ENCODE measurements around the gene TEAD4. TPM values are rescaled to one million over a fixed set of nuclear protein-coding genes. Genes with fewer than 3 reads are reported as not detected.

TEAD4 gene
- total RNA-seq, 2 donors from 2014 or later = 10.7 to 15.8 TPM

DNA sequence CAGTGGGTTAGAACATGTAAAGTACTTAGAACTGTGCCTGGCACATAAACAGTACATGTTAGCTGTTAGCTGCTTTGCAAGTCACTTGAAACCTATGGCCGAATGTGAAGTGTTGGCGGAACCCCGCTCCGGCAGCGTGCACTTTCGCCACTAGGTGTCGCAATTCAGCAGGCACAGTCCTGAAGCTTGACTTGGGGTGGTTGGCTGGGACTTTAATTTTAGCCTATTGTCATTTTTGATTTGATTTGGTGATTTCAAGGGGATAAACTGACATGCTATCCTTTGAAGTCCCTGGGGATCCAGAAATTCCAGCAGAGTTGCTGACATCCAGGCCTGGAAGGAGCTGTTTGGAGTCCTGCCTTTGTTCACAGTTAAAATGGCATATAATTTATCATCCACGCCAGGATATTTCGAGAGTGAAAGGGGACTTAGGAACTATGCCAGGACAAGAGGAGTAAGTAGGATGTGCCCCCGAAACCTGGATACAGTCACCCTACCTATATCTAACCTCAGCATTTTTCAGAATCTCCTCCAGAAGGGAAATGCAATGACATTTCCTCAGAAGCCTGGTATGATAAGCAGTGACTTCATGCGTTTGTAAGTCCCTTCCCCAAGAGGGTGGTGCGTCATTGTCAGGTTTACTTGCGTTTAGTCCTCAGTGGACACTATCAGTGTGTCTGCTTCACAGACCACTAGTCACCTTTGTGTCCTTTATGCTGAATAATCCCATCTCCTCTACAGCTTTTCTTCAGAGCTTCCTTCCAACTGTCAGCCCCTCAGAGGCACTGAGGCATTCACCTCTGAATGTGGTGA is 114.4 kb downstream of the TEAD4 start:
- Histone ChIP-seq H3K27me3 (no peaks in the 10 kb centered on the region), H3K27ac (no peak overlapping the region), H3K9ac (ENCODE audit: low read depth in 2 of 2, low read length in 2 of 2) (no peak overlapping the region), H3K4me3 (no peak overlapping the region), H3K4me1 (no peaks in the 10 kb centered on the region), H3K9me3 (no peaks in the 10 kb centered on the region), H3K36me3 (no peaks in the 10 kb centered on the region)
- peak; percentile 87 for DNase-seq
- intact Hi-C loops (cut with DNase I) = loop anchor here (5.0 kb wide), 2 partner anchors 129 to 204 kb away; no protein-coding TSS in a partner anchor
- TF ChIP-seq, protein P1, sequence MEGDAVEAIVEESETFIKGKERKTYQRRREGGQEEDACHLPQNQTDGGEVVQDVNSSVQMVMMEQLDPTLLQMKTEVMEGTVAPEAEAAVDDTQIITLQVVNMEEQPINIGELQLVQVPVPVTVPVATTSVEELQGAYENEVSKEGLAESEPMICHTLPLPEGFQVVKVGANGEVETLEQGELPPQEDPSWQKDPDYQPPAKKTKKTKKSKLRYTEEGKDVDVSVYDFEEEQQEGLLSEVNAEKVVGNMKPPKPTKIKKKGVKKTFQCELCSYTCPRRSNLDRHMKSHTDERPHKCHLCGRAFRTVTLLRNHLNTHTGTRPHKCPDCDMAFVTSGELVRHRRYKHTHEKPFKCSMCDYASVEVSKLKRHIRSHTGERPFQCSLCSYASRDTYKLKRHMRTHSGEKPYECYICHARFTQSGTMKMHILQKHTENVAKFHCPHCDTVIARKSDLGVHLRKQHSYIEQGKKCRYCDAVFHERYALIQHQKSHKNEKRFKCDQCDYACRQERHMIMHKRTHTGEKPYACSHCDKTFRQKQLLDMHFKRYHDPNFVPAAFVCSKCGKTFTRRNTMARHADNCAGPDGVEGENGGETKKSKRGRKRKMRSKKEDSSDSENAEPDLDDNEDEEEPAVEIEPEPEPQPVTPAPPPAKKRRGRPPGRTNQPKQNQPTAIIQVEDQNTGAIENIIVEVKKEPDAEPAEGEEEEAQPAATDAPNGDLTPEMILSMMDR (IDR thresholded peaks at IDR 0.05) = peak; percentile 99

DNA sequence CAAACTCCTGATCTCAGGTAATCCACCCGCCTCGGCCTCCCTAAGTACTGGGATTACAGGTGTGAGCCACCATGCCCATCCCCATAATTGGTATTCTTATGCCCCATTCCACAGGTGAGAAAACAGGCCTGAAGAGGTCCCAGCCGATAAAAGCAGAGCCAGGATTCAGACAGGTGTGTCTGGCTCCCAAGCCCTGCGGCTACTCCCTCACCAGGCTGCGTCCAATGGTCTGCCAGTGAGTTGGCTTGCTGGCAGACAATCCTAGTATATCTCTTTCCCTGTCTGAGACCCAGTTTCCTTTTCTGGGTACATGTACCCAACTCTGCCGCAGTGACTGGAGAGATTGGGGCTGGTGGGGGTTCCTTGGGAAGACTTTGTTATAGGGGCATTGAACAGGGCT is 116.1 kb downstream of the TEAD4 start:
- TF ChIP-seq, protein P1 (IDR thresholded peaks at IDR 0.05) = no peak
- no peak overlapping the region for H3K27ac ChIP-seq

DNA sequence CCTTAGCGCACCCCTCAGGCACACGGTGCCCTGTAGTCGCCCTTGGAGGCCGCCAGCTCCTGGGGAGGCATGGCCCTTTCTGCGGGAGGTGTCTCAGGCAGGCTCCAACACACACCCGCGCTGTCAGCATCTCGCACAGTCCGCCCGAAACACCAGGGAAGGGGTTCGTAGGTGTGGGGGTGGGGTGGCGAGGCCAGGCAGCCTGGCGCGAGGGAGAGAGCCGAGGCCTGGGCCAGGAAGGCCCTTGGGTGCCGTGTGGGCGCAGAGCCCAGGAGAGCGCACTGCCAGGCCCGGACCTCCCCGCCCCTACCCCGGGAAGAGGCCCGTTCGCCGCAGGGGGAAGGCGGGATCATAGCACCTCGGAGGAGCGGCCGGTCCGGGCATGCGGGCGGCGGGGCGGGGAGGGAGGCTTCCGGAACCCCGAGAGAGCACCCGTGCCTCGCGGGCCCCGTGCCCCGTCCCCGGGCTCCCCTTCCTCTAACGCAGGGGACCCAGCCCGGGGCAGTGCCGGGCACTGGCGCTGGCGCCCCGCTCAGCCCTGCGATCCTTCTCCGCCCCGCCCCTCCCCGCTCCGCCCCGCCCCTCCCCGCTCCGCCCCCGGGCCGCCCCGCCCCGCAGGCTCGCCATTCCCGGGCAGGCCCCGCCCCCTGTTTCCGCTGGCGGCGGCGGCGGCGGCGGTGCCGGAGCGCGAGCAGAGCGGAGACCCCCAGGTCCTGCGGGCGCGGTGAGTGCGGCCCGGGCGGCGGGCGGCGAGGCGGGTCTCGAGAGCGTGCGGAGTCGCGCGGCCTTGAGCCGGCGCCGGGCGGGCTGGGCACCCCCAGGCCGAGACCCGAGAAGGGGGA is 117.8 kb downstream of the TEAD4 start, which contains the start of gene TSPAN9:
TSS of gene TSPAN9 (plus strand) at position 650 of the 842 bp plus-strand sequence. CDS start 123,815 bp downstream, outside the sequence.
- H3K27ac ChIP-seq = peak within 1 kb of the TSS; percentile 52
- H3K9ac ChIP-seq (ENCODE audit: low read depth in 2 of 2, low read length in 2 of 2) = peak within 1 kb of the TSS; percentile 58 to 83
- intact Hi-C loops (cut with DNase I) = no loop called here
- TF ChIP-seq, protein P1 (IDR thresholded peaks at IDR 0.05) = no peak
- no peaks in the 10 kb centered on the region for H3K36me3 ChIP-seq
- no peaks in the 10 kb centered on the region for H3K4me1 ChIP-seq
- H3K4me3 ChIP-seq = peak within 1 kb of the TSS; percentile 67
- no peaks in the 10 kb centered on the region for H3K9me3 ChIP-seq
- DNase-seq = peak; percentile 64
- H3K27me3 ChIP-seq = no peaks in the 10 kb centered on the region

More for the DNA sequence above, 116.1 kb downstream of the TEAD4 start:
- no peak for DNase-seq
- H3K4me1 ChIP-seq = no peaks in the 10 kb centered on the region
- intact Hi-C loops (cut with DNase I) = no loop called here
- no peaks in the 10 kb centered on the region for H3K9me3 ChIP-seq
- H3K4me3 ChIP-seq = no peak overlapping the region
- H3K9ac ChIP-seq (ENCODE audit: low read depth in 2 of 2, low read length in 2 of 2) = no peak overlapping the region
- H3K36me3 ChIP-seq = no peaks in the 10 kb centered on the region
- no peaks in the 10 kb centered on the region for H3K27me3 ChIP-seq

DNA sequence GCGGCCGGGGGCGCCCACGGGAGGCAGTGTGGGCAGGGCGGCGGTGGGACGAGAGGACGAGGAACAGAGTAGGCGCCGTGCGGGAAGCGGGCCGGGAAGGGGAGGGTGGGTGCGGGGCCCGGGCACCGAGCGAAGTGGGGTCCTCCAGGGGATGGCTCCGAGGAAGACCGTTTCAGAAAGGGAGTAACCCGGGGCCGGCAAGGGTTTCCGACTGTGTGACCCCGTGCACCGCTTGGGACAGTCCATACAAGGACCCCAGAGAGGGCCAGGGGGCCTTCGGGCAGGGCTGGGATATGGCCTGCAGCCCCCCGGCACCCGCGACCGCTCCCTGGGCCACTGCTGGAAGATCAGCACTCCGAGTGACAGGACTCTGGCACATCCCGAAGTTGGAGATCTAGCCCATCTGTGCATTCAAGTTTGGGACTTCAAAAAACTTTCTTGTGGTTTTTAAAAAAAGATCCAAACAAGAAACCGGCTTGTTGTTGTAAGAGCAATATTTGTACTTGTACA is 118.4 kb downstream of the TEAD4 start:
- Histone ChIP-seq H3K9me3 (no peaks in the 10 kb centered on the region), H3K36me3 (no peaks in the 10 kb centered on the region), H3K27ac (peak overlapping the region; percentile 52), H3K4me3 (peak overlapping the region; percentile 67), H3K9ac (ENCODE audit: low read depth in 2 of 2, low read length in 2 of 2) (peak overlapping the region; percentile 58 to 73), H3K27me3 (no peaks in the 10 kb centered on the region), H3K4me1 (no peaks in the 10 kb centered on the region)
- TF ChIP-seq, protein P1 (IDR thresholded peaks at IDR 0.05) = no peak
- intact Hi-C loops (cut with DNase I) = no loop called here
- peak; percentile 40 for DNase-seq

DNA sequence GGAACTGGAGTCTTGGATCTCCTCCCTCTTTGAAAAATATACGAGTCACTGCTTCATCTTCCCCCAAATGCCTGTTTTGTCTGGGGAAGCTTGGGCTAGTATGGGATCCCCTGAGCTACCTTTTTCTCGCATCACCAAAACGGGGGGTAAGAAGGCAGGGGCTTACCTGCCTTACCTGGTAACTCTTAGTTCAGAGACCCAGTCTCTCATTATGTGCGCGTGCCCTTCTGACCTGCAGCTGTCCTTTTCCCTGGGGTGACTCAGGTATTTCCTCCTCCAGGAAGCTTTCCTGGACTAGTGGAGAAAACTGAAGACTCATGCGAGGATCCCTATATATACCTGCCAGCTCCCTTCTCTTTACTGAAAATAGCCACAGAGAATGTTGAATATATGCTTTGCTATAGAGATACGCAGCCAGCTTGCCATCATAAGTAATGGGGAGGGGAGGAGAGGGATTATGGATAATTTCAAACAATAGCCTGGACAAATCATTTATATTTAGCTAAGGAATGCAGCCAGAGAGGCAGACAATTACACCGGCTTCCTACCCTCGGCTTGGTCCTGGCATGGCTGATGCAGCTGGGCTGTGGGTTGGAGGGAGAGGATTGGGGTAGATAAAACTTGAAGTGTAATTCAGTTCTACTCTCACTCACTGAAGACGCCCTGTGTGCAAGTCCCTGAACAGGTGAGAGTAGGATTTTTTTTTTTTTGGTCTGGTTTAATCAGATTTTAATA is 119.1 kb downstream of the TEAD4 start:
- intact Hi-C loops (cut with DNase I) = no loop called here
- Histone ChIP-seq H3K27me3 (no peaks in the 10 kb centered on the region), H3K4me3 (peak overlapping the region; percentile 67), H3K36me3 (no peaks in the 10 kb centered on the region), H3K9ac (ENCODE audit: low read depth in 2 of 2, low read length in 2 of 2) (peak overlapping the region; percentile 50 to 58), H3K27ac (peak overlapping the region; percentile 52), H3K4me1 (no peaks in the 10 kb centered on the region), H3K9me3 (no peaks in the 10 kb centered on the region)
- DNase-seq = no peak
- TF ChIP-seq, protein P1 (IDR thresholded peaks at IDR 0.05) = no peak
